COLO668 (cell line): ENCODE measurements around the gene ATOX1.
"Not testable (repeated sequence)": the region's sequence is repeated elsewhere in the genome, so short reads cannot be mapped to it uniquely, and the experiment has no call there.

Experiments used
- DNase-seq: peaks from one replicate; lab custom pipeline; 2025; ENCODE audit not compliant: unreplicated experiment; lab: John Stamatoyannopoulos, UW

Gene ATOX1

DNA sequence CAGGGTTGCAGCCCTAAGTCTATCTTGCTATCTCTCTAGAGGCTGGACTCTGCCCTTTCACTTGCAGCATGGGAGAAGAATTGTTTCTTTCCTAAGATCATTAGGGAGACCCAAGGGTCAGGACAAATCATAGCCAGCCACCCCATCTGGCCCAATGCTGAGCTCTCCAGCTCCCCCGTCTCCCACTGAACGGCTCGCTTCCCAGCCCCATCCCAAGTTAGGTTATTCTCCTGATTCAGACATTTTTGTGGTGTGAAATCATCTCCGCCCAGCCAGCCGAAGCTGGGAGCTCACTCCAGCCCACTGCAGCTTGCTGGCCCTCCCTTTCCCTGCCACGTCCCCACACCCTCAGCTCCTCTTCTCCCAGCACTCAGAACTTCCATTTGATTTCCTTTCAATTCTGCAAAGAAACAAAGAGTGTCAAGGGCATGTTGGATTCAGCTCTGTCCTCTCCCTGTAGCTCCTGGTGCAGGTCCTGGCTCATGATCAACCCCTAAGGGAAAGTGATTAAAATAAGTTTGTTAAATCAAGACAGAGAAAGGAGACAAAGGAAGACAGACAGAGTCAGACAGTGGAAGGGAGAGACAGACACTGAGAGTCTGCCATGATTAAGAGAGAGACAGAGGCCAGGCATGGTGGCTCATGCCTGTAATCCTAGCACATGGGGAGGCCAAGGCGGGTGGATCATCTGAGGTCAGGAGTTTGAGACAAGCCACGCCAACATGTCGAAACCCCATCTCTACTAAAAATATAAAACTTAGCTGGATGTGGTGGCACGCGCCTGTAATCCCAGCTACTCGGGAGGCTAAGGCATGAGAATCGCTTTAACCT, 59.1 kb downstream of the ATOX1 start:
- no peak for DNase-seq

DNA sequence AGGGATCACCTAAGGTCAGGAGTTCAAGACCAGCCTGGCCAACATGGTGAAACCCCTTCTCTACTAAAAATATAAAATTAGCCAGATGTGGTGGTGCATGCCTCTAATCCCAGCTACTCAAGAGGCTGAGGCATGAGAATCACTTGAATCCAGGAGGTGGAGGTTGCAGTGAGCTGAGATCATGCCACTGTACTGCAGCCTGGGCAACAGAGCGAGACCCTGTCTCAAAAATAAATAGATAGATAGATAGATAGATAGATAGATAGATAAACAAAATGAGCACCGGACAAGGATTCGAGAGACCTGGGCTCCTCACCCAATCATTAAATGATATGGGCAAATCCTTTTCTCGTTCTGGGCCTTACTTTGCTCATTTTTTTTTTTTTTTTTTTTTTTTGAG, 60.4 kb downstream of the ATOX1 start:
- DNase-seq, result not testable (repeated sequence)

DNA sequence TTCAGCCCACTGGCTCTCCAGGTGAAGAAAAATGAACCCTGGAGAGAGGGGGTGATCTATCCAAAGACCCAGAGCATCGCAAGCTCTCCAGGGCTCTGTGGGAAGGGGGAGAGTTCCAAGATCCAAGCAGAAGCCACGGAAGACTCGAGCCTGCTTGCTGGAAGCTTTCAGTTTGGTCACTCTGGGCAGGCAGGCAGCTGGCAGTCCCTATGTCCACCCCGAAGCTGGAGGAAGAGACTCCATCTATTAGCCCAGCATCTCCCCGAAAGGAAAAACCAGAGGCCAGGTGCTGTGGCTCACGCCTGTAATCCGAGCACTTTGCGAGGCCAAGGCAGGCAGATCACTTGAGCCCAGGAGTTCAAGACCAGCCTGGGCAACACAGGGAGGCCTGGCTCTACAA, 61.0 kb downstream of the ATOX1 start:
- DNase-seq, result no peak

DNA sequence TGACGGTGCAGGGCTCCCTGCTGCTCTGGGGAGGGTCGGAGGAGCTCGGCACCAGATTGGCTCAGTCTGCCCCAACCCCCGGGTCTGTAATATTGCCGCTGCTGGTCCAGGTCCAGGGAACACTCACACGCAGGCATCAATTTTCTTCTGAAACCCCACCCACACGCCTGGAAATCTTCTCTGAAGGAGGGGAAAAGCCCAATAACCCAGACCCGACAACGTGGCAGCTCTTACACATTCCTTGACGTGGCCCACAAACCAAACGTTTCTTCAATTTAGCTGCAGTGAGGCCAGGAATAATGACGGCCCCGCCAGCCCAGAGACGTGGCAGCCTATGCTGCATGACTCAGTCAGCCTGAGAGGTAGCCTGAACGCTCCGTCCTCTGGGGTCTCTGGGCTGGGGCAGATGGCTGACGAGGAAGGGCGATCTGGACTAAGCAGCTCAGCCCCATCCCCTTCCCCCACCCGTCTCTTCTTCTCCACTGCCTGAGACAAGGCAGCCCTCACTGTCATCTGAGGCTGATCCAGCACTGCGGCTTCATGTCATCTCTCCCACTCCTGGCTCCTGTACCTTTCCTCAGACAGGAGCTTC, 61.9 kb downstream of the ATOX1 start:
- no peak for DNase-seq

GRCh38 chr5:151695464-151695863, 63.0 kb downstream of the ATOX1 start:
- DNase-seq, result no peak

GRCh38 chr5:151694035-151694485, 64.4 kb downstream of the ATOX1 start:
- DNase-seq, result no peak
